Activated CD4-positive, alpha-beta T cell treated with anti-CD3 and anti-CD28 coated beads, Interleukin-2, Interleukin-6, amounts not matched to agents 100 ng/mL and 50 ng/mL, durations not matched to agents 16 hours and 8 hours (primary cell): Measurements from ENCODE around the gene WBP1L.

Experiments used
- DNase-seq: peaks from one replicate; pipeline ENCODE4 v3.0.0-alpha.2; 2020

WBP1L gene

GRCh38 chr10:102761981-102762380, 18.2 kb downstream of the WBP1L start:
- no peak for DNase-seq

- no peak for DNase-seq
Observed at GRCh38 chr10:102762401-102763015, 18.8 kb downstream of the WBP1L start.

- no peak for DNase-seq
Observed at GRCh38 chr10:102763037-102763607, 19.4 kb downstream of the WBP1L start.

- DNase-seq, result no peak
Observed at GRCh38 chr10:102764470-102765161, 20.9 kb downstream of the WBP1L start.

- no peak for DNase-seq
Observed at GRCh38 chr10:102765336-102765735, 21.6 kb downstream of the WBP1L start.

- DNase-seq, result no peak
Observed at GRCh38 chr10:102767428-102768160, 23.8 kb downstream of the WBP1L start.

- no peak for DNase-seq
Observed at GRCh38 chr10:102769375-102770107, 25.8 kb downstream of the WBP1L start.

GRCh38 chr10:102770108-102770482, 26.3 kb downstream of the WBP1L start:
- DNase-seq, result peak; percentile 15

GRCh38 chr10:102770792-102771191, 27.0 kb downstream of the WBP1L start:
- DNase-seq, result no peak

GRCh38 chr10:102773320-102773719, 29.6 kb downstream of the WBP1L start:
- no peak for DNase-seq

GRCh38 chr10:102773986-102774385, 30.2 kb downstream of the WBP1L start:
- DNase-seq, result peak; percentile 29

GRCh38 chr10:102775201-102775934, 31.6 kb downstream of the WBP1L start:
- DNase-seq, result no peak

- no peak for DNase-seq
Observed at GRCh38 chr10:102775935-102776669, 32.4 kb downstream of the WBP1L start.

GRCh38 chr10:102776779-102777456, 33.2 kb downstream of the WBP1L start:
- DNase-seq, result peak; percentile 16

- no peak for DNase-seq
Observed at GRCh38 chr10:102777711-102778453, 34.1 kb downstream of the WBP1L start.

- DNase-seq, result no peak
Observed at GRCh38 chr10:102778781-102779180, 35.0 kb downstream of the WBP1L start.

- DNase-seq, result no peak
Observed at GRCh38 chr10:102779680-102780526, 36.2 kb downstream of the WBP1L start.

GRCh38 chr10:102780527-102780808, 36.7 kb downstream of the WBP1L start:
- no peak for DNase-seq
